Left ventricle myocardium superior (tissue), 1 donor: ENCODE results near the gene CD27. TPM values are rescaled to one million over a fixed set of nuclear protein-coding genes. Genes with fewer than 3 reads are reported as not detected.
A peak's percentile ranks its signal among the peaks of the same experiment; 100 is the strongest.

Experiments used
- ATAC-seq: fragments of 200-7000 bp; cut with Tn5 transposase; one replicate; pipeline ENCODE4 v1.9.1; 2020; ENCODE audit warnings: mild to moderate bottlenecking, moderate library complexity
- DNase-seq: peaks from one replicate; pipeline ENCODE4 v3.0.0-alpha.2; 2020
- intact Hi-C: fragments of 100-400 bp; cut with micrococcal nuclease; formaldehyde crosslinking; loops from one replicate; pipeline ENCODE4 v1.11.0; 2022
- total RNA-seq: library from RNA; stranded (reverse); fragmentation: NEBNext Ultra II Directional; extraction: Animal tissue kit (Norgen Biotek cat#: 25700); gene quantifications from one replicate; pipeline ENCODE4 v1.2.1, GENCODE V29; 2021
- donor health status: DM: no; HTN: yes; CAD: no; lungs with severe emphysema.

Gene CD27
- total RNA-seq, 1 donor from 2014 or later = 0.20 TPM

GRCh38 chr12:6430124-6430989, 14.4 kb upstream of the CD27 start:
- intact Hi-C loops = no loop called here
- peak; percentile 86 for ATAC-seq
- peak; percentile 73 for DNase-seq

- ATAC-seq (no peak), DNase-seq (no peak)
- intact Hi-C loops = no loop called here
Observed at GRCh38 chr12:6432991-6433390, 11.8 kb upstream of the CD27 start.

GRCh38 chr12:6434205-6435140, 10.3 kb upstream of the CD27 start:
- DNase-seq (no peak), ATAC-seq (no peak)
- intact Hi-C loops = no loop called here

DNA sequence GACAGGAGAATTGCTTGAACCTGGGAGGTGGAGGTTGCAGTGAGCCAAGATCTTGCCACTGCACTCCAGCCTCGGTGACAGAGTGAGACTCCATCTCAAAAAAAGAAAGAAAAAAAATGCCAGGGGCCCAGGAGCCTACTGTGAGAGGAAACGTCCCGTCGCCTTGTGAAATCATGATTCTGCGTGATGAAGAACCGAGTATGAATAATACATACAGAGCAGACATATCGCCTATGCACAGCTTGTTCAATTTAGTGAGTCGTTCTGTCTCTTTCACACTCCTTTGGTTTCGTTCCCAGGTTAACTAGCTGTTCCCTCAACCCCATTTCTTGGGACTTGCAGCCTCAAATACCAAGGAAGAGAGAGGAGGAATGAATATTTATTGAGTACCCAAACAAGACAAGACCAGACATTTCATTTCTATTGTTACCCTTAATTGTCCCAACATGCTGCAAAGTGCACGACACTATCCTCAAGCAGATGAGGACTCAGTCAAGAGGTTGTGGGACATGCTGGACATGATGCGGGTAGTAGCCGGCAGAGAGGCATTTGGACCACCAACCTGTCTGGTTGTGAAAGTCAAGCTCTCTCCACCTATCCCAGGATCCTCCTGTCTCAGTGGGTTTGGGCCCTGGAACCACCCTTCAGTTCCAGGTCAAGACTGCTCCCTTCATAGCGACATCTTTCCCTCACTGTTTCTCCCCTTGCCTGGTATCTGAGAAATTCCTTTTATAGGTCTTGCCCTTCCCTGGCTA, 8.6 kb upstream of the CD27 start:
- intact Hi-C loops = no loop called here
- no peak for DNase-seq
- no peak for ATAC-seq

GRCh38 chr12:6437586-6437985, 7.2 kb upstream of the CD27 start:
- intact Hi-C loops = no loop called here
- DNase-seq (no peak), ATAC-seq (no peak)

GRCh38 chr12:6438345-6438744, 6.4 kb upstream of the CD27 start:
- intact Hi-C loops = no loop called here
- DNase-seq (no peak), ATAC-seq (no peak)

GRCh38 chr12:6440391-6440790, 4.4 kb upstream of the CD27 start:
- intact Hi-C loops = no loop called here
- ATAC-seq = no peak
- DNase-seq = no peak

DNA sequence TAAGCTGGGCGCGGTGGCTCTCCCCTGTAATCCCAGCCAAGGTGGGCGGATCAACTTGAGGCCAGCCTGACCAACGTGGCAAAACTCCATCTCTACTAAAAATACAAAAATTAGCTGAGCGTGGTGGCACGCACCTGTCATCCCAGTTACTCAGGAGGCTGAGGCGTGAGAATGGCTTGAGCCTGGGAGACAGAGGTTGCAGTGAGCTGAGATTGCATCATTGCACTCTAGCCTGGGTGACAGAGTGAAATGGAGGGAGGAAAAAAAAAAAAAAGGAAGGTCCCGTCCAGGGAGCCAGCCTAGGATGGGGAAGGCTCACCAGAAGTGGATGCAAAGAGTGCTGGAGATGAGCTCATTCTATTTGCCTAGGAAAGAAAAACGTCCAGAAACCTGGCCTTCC, 1.9 kb upstream of the CD27 start:
- DNase-seq = no peak
- ATAC-seq = no peak
- intact Hi-C loops = no loop called here

- intact Hi-C loops = no loop called here
- DNase-seq (no peak), ATAC-seq (no peak)
Observed at GRCh38 chr12:6443361-6443983, 1.3 kb upstream of the CD27 start.

DNA sequence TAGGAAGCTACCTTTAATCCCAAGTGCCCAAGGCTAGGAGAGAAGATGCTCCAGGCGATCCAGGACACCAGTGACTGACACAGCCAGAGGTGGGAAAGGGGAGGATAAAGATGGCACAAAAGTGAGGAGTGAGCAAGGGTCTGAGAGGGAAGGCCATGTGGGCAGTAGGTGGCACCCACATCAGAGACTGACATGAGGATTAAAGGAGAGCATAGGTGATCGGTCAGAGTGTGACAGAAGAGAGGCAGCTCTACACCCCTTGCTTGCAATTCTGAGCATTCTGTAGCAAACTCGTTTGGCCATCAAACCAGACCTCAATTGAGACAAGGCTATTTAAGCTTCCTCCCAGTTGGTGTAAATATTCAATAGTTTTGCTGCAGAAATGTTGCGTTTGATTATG, 724 bp upstream of the CD27 start:
- DNase-seq (no peak), ATAC-seq (no peak)
- intact Hi-C loops = no loop called here

GRCh38 chr12:6450091-6450868, 5.5 kb downstream of the CD27 start:
- intact Hi-C loops = no loop called here
- DNase-seq (no peak), ATAC-seq (no peak)

GRCh38 chr12:6450869-6451347, 6.2 kb downstream of the CD27 start:
- no peak for DNase-seq
- intact Hi-C loops = no loop called here
- no peak for ATAC-seq

- intact Hi-C loops = no loop called here
- ATAC-seq (peak; percentile 95), DNase-seq (peak; percentile 90)
Observed at GRCh38 chr12:6451348-6452244, 6.8 kb downstream of the CD27 start, which contains the start of gene TAPBPL. Gene TAPBPL (plus strand): TSS chr12:6452042. CDS start chr12:6452249, 207 bp downstream.

GRCh38 chr12:6452245-6452943, 7.6 kb downstream of the CD27 start:
- peak; percentile 48 for DNase-seq
- intact Hi-C loops = no loop called here
- peak; percentile 43 for ATAC-seq

DNA sequence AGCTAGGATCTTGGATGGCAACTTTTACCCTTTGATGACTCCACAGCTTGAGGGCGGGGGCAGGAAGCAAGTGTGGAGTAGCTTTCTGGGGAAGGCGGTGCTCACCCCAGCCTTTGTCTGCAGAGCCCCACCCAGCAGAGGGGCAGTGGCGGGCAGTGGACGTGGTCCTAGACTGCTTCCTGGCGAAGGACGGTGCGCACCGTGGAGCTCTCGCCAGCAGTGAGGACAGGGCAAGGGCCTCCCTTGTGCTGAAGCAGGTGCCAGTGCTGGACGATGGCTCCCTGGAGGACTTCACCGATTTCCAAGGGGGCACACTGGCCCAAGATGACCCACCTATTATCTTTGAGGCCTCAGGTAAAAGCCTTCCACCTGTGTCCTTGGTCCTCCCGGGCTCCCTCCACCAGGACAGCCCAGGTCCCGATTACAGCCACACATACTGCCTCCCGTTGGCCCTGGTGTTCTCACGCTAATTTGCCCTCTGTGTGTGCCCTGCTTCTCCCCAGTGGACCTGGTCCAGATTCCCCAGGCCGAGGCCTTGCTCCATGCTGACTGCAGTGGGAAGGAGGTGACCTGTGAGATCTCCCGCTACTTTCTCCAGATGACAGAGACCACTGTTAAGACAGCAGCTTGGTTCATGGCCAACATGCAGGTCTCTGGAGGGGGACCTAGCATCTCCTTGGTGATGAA, 8.3 kb downstream of the CD27 start:
- DNase-seq (peak; percentile 52), ATAC-seq (peak; percentile 18)
- intact Hi-C loops = no loop called here
